SJCRH30 (cell line): ENCODE data around the gene VAMP2. TPM values are rescaled to one million over a fixed set of nuclear protein-coding genes. Genes with fewer than 3 reads are reported as not detected.
A peak's percentile ranks its signal among the peaks of the same experiment; 100 is the strongest.

ENCODE experiments used
- DNase-seq, 2 experiments: peaks; one replicate each; pipeline ENCODE4 v3.0.0-alpha.2; 2015 to 2020
- H3K27ac ChIP-seq: fragments of 250-450 bp; sonication (Bioruptor Pico); 2 replicates; pipeline ENCODE4 v1.5.1; 2020; ENCODE audit warnings: mild to moderate bottlenecking, moderate library complexity
- H3K27me3 ChIP-seq: fragments of 250-450 bp; sonication (Bioruptor Pico); 2 replicates; pipeline ENCODE4 v1.5.1; 2020; ENCODE audit warnings: mild to moderate bottlenecking, moderate library complexity
- H3K36me3 ChIP-seq: fragments of 250-450 bp; sonication (Bioruptor Pico); 2 replicates; pipeline ENCODE4 v1.5.1; 2020; ENCODE audit warnings: mild to moderate bottlenecking, moderate library complexity
- H3K4me1 ChIP-seq: fragments of 250-450 bp; sonication (Bioruptor Pico); 2 replicates; pipeline ENCODE4 v1.5.1; 2020; ENCODE audit warnings: mild to moderate bottlenecking, moderate library complexity
- H3K4me3 ChIP-seq: fragments of 250-450 bp; sonication (Bioruptor Pico); 2 replicates; pipeline ENCODE4 v1.5.1; 2020; ENCODE audit warnings: mild to moderate bottlenecking, moderate library complexity
- H3K9me3 ChIP-seq: fragments of 250-450 bp; sonication (Bioruptor Pico); replicated peaks from 2 replicates; pipeline ENCODE4 v1.5.1; 2020; ENCODE audit warnings: mild to moderate bottlenecking, moderate library complexity
- total RNA-seq: library from RNA; depleted of rRNA; stranded (reverse); fragments of >200 nt; shearing (Covaris generic); gene quantifications from 2 replicates; pipeline ENCODE4 v1.2.3, GENCODE V29; 2014

Gene VAMP2
- total RNA-seq, 1 experiment from 2014 or later = 7.9 TPM

- peaks cover 7% of the 10 kb centered on the region for H3K4me1 ChIP-seq
- no peak overlapping the region for H3K4me3 ChIP-seq
- H3K27ac ChIP-seq = no peak overlapping the region
- no peaks in the 10 kb centered on the region for H3K9me3 ChIP-seq
- no peaks in the 10 kb centered on the region; the same call in 1 of the 2 replicates for H3K36me3 ChIP-seq
- H3K27me3 ChIP-seq = no peaks in the 10 kb centered on the region
- DNase-seq = no peak
Measured at GRCh38 chr17:8146381-8147140, 16.2 kb downstream of the VAMP2 start.

GRCh38 chr17:8145811-8146210 lies 16.9 kb downstream of the VAMP2 start:
- DNase-seq = no peak

GRCh38 chr17:8144401-8145231 lies 18.1 kb downstream of the VAMP2 start:
- Histone ChIP-seq H3K4me3 (no peak overlapping the region), H3K27ac (no peak overlapping the region), H3K9me3 (no peaks in the 10 kb centered on the region), H3K27me3 (no peaks in the 10 kb centered on the region), H3K36me3 (no peaks in the 10 kb centered on the region; the same call in 1 of the 2 replicates), H3K4me1 (peaks cover 1% of the 10 kb centered on the region; the same call in 1 of the 2 replicates)
- no peak for DNase-seq

More at GRCh38 chr17:8145811-8146210, 16.9 kb downstream of the VAMP2 start:
- H3K4me3 ChIP-seq = no peak overlapping the region
- H3K27ac ChIP-seq = no peak overlapping the region
- H3K4me1 ChIP-seq = peaks cover 6% of the 10 kb centered on the region
- no peaks in the 10 kb centered on the region; the same call in 1 of the 2 replicates for H3K36me3 ChIP-seq
- H3K9me3 ChIP-seq = no peaks in the 10 kb centered on the region
- H3K27me3 ChIP-seq = no peaks in the 10 kb centered on the region

- Histone ChIP-seq H3K4me3 (no peak overlapping the region), H3K36me3 (no peaks in the 10 kb centered on the region; the same call in 1 of the 2 replicates), H3K4me1 (peaks cover 3% of the 10 kb centered on the region; the same call in 1 of the 2 replicates), H3K27me3 (no peaks in the 10 kb centered on the region), H3K9me3 (no peaks in the 10 kb centered on the region), H3K27ac (no peak overlapping the region)
- no peak for DNase-seq
Measured at GRCh38 chr17:8143581-8144400, 19.0 kb downstream of the VAMP2 start.

GRCh38 chr17:8142887-8143580 lies 19.7 kb downstream of the VAMP2 start:
- no peak for DNase-seq
- peaks cover 3% of the 10 kb centered on the region; the same call in 1 of the 2 replicates for H3K4me1 ChIP-seq
- no peaks in the 10 kb centered on the region; the same call in 1 of the 2 replicates for H3K36me3 ChIP-seq
- H3K9me3 ChIP-seq = no peaks in the 10 kb centered on the region
- H3K27ac ChIP-seq = no peak overlapping the region
- H3K4me3 ChIP-seq = no peak overlapping the region
- H3K27me3 ChIP-seq = no peaks in the 10 kb centered on the region

- H3K9me3 ChIP-seq = no peaks in the 10 kb centered on the region
- no peaks in the 10 kb centered on the region for H3K27me3 ChIP-seq
- no peaks in the 10 kb centered on the region; the same call in 1 of the 2 replicates for H3K36me3 ChIP-seq
- H3K27ac ChIP-seq = no peak overlapping the region
- peaks cover 3% of the 10 kb centered on the region; the same call in 1 of the 2 replicates for H3K4me1 ChIP-seq
- no peak for DNase-seq
- H3K4me3 ChIP-seq = no peak overlapping the region
Measured at GRCh38 chr17:8142158-8142886, 20.4 kb downstream of the VAMP2 start.

- H3K27ac ChIP-seq = no peak overlapping the region
- no peaks in the 10 kb centered on the region; the same call in 1 of the 2 replicates for H3K36me3 ChIP-seq
- no peak overlapping the region for H3K4me3 ChIP-seq
- no peaks in the 10 kb centered on the region for H3K9me3 ChIP-seq
- H3K4me1 ChIP-seq = peaks cover 3% of the 10 kb centered on the region; the same call in 1 of the 2 replicates
- no peak for DNase-seq
- no peaks in the 10 kb centered on the region for H3K27me3 ChIP-seq
Measured at GRCh38 chr17:8141741-8142140, 21.0 kb downstream of the VAMP2 start.

GRCh38 chr17:8141045-8141444 lies 21.7 kb downstream of the VAMP2 start:
- H3K9me3 ChIP-seq = no peaks in the 10 kb centered on the region
- H3K27me3 ChIP-seq = no peaks in the 10 kb centered on the region
- H3K4me1 ChIP-seq = peaks cover 3% of the 10 kb centered on the region; the same call in 1 of the 2 replicates
- H3K4me3 ChIP-seq = no peak overlapping the region
- no peak for DNase-seq
- no peaks in the 10 kb centered on the region; the same call in 1 of the 2 replicates for H3K36me3 ChIP-seq
- H3K27ac ChIP-seq = no peak overlapping the region

GRCh38 chr17:8140065-8141029 lies 22.4 kb downstream of the VAMP2 start:
- Histone ChIP-seq H3K36me3 (no peaks in the 10 kb centered on the region; the same call in 1 of the 2 replicates), H3K27me3 (no peaks in the 10 kb centered on the region), H3K27ac (no peak overlapping the region), H3K4me1 (peaks cover 3% of the 10 kb centered on the region; the same call in 1 of the 2 replicates), H3K9me3 (no peaks in the 10 kb centered on the region), H3K4me3 (no peak overlapping the region)
- no peak for DNase-seq

GRCh38 chr17:8138672-8139371 lies 23.9 kb downstream of the VAMP2 start:
- peak overlapping the region; percentile 48 for H3K27ac ChIP-seq
- DNase-seq = peak; percentile 91 to 96
- H3K36me3 ChIP-seq = no peaks in the 10 kb centered on the region; the same call in 1 of the 2 replicates
- H3K4me3 ChIP-seq = peak overlapping the region; percentile 58
- peaks cover 3% of the 10 kb centered on the region; the same call in 1 of the 2 replicates for H3K4me1 ChIP-seq
- H3K9me3 ChIP-seq = no peaks in the 10 kb centered on the region
- H3K27me3 ChIP-seq = no peaks in the 10 kb centered on the region

GRCh38 chr17:8138374-8138671 lies 24.4 kb downstream of the VAMP2 start:
- H3K27me3 ChIP-seq = no peaks in the 10 kb centered on the region
- peaks cover 3% of the 10 kb centered on the region; the same call in 1 of the 2 replicates for H3K4me1 ChIP-seq
- peak overlapping the region; percentile 53 for H3K4me3 ChIP-seq
- no peaks in the 10 kb centered on the region; the same call in 1 of the 2 replicates for H3K36me3 ChIP-seq
- no peak for DNase-seq
- H3K27ac ChIP-seq = no peak overlapping the region
- H3K9me3 ChIP-seq = no peaks in the 10 kb centered on the region
